ENCODE results near the gene HAGHL.

DNA sequence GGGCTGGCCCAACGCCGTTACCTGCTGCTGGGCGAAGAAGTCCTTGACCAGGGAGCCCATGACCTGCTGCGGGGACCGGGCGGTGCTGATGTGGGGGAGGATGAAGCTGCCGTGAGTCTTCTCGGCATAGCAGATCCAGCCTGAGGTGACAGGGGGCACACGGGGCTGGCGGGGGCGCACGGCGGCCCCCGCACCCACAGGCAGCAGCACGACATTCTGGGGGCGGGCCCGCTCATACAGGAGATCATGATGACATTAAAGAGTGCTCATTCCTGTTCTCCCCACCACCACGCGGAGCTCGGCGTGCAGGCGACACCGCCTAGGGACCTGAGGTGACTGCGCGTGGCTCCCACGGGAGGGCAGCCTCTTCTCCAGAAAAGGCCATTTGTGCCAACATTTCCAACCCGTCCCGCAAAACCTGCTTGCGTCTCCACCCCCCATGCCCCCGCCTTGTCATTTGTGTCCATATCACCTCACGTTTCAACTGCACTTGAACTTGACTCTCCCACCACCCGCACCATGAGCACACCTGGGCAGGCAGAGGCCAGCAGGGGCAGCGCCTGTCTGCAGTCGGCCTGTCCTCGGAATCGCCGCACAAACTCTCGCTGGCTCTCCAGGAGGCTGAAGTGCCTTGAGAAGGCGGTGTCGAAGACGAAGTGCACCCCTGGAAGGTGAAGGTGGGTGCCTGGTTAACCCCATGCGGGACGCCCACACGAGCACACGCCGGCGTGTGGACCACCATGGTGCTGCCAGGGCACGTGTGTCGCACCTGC lies 7.5 kb downstream of the HAGHL start:
- TF ChIP-seq, protein P1, sequence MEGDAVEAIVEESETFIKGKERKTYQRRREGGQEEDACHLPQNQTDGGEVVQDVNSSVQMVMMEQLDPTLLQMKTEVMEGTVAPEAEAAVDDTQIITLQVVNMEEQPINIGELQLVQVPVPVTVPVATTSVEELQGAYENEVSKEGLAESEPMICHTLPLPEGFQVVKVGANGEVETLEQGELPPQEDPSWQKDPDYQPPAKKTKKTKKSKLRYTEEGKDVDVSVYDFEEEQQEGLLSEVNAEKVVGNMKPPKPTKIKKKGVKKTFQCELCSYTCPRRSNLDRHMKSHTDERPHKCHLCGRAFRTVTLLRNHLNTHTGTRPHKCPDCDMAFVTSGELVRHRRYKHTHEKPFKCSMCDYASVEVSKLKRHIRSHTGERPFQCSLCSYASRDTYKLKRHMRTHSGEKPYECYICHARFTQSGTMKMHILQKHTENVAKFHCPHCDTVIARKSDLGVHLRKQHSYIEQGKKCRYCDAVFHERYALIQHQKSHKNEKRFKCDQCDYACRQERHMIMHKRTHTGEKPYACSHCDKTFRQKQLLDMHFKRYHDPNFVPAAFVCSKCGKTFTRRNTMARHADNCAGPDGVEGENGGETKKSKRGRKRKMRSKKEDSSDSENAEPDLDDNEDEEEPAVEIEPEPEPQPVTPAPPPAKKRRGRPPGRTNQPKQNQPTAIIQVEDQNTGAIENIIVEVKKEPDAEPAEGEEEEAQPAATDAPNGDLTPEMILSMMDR (IDR thresholded peaks at IDR 0.05 in 2 of 3, conservative IDR thresholded peaks at IDR 0.05 in 1 of 3; ENCODE audit: borderline replicate concordance in 1 of 3, insufficient read depth in 1 of 3, low read depth in 2 of 3, low read length in 2 of 3) = no peak
- TF ChIP-seq POLR2A (IDR thresholded peaks at IDR 0.05; ENCODE audit: borderline replicate concordance, extremely low read depth, insufficient read depth, insufficient read length) (no peak), MAX (IDR thresholded peaks at IDR 0.05) (no peak), EZH2 (IDR thresholded peaks at IDR 0.05) (no peak), POLR2AphosphoS5 (IDR thresholded peaks at IDR 0.05; ENCODE audit: low read depth, low read length) (no peak), JUND (IDR thresholded peaks at IDR 0.05) (no peak), EZH2phosphoT487 (IDR thresholded peaks at IDR 0.05; ENCODE audit: borderline replicate concordance) (no peak), CBX3 (IDR thresholded peaks at IDR 0.05; ENCODE audit: low read depth) (no peak), SP1 (IDR thresholded peaks at IDR 0.05; ENCODE audit: low read depth) (no peak), RAD21 (IDR thresholded peaks at IDR 0.05; ENCODE audit: low read depth) (no peak)
- TF ChIP-seq, protein P2, sequence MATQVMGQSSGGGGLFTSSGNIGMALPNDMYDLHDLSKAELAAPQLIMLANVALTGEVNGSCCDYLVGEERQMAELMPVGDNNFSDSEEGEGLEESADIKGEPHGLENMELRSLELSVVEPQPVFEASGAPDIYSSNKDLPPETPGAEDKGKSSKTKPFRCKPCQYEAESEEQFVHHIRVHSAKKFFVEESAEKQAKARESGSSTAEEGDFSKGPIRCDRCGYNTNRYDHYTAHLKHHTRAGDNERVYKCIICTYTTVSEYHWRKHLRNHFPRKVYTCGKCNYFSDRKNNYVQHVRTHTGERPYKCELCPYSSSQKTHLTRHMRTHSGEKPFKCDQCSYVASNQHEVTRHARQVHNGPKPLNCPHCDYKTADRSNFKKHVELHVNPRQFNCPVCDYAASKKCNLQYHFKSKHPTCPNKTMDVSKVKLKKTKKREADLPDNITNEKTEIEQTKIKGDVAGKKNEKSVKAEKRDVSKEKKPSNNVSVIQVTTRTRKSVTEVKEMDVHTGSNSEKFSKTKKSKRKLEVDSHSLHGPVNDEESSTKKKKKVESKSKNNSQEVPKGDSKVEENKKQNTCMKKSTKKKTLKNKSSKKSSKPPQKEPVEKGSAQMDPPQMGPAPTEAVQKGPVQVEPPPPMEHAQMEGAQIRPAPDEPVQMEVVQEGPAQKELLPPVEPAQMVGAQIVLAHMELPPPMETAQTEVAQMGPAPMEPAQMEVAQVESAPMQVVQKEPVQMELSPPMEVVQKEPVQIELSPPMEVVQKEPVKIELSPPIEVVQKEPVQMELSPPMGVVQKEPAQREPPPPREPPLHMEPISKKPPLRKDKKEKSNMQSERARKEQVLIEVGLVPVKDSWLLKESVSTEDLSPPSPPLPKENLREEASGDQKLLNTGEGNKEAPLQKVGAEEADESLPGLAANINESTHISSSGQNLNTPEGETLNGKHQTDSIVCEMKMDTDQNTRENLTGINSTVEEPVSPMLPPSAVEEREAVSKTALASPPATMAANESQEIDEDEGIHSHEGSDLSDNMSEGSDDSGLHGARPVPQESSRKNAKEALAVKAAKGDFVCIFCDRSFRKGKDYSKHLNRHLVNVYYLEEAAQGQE (IDR thresholded peaks at IDR 0.05; ENCODE audit: low read depth) = no peak
